Fibroblast of lung (primary cell): ENCODE measurements around the gene TMEM258. TPM values are rescaled to one million over a fixed set of nuclear protein-coding genes. Genes with fewer than 3 reads are reported as not detected.

ENCODE experiments used
- DNase-seq, 2 donors: peaks; one replicate each; pipeline versions ENCODE4 v3.0.0 to v3.0.0-alpha.2; 2010; ENCODE audit warnings: low read depth in 2 of 2
- H2AFZ ChIP-seq: 2 replicates; pipeline ENCODE4 v1.5.1; 2012; ENCODE audit warnings: low read length, control low read depth, inconsistent platforms
- H3K27ac ChIP-seq: 2 replicates; pipeline ENCODE4 v1.5.1; 2011; ENCODE audit warnings: low read length, control low read depth; ENCODE audit not compliant: insufficient read depth
- H3K27me3 ChIP-seq: 2 replicates; pipeline ENCODE4 v1.5.1; 2011; ENCODE audit warnings: mild to moderate bottlenecking, low read length; ENCODE audit not compliant: control insufficient read depth, insufficient read depth
- H3K36me3 ChIP-seq: 2 replicates; pipeline ENCODE4 v1.5.1; 2011; ENCODE audit warnings: low read length; ENCODE audit not compliant: control insufficient read depth, insufficient read depth
- H3K4me1 ChIP-seq: 2 replicates; pipeline ENCODE4 v1.5.1; 2011; ENCODE audit warnings: low read length; ENCODE audit not compliant: control insufficient read depth, insufficient read depth; ENCODE audit errors: extremely low read depth
- H3K4me2 ChIP-seq: 2 replicates; pipeline ENCODE4 v1.5.1; 2011; ENCODE audit warnings: low read length, control low read depth; ENCODE audit not compliant: insufficient read depth; ENCODE audit errors: extremely low read depth
- H3K4me3 ChIP-seq, 4 experiments: fragments of 200-600 bp in 1 of 4; sonication (generic) in 1 of 4; replicated peaks in 1 of 4; 2 replicates each; pipeline ENCODE4 v1.5.1; 2011 to 2016; ENCODE audit warnings: low read length in 4 of 4, low read depth in 3 of 4, mild to moderate bottlenecking in 3 of 4, control low read depth in 2 of 4, inconsistent platforms in 1 of 4, mixed read lengths in 1 of 4; ENCODE audit not compliant: insufficient read depth in 1 of 4; ENCODE audit errors: control extremely low read depth in 1 of 4
- H3K79me2 ChIP-seq: 2 replicates; pipeline ENCODE4 v1.5.1; 2012; ENCODE audit warnings: mild to moderate bottlenecking, low read length, inconsistent platforms; ENCODE audit not compliant: control insufficient read depth, insufficient read depth
- H3K9ac ChIP-seq: 2 replicates; pipeline ENCODE4 v1.5.1; 2011; ENCODE audit warnings: mild to moderate bottlenecking, low read length, control low read depth; ENCODE audit not compliant: insufficient read depth
- H3K9me3 ChIP-seq: 2 replicates; pipeline ENCODE4 v1.5.1; 2012; ENCODE audit warnings: low read depth, low read length; ENCODE audit not compliant: control insufficient read depth, insufficient read depth
- H4K20me1 ChIP-seq: 2 replicates; pipeline ENCODE4 v1.5.1; 2011; ENCODE audit warnings: low read length; ENCODE audit not compliant: control insufficient read depth, insufficient read depth; ENCODE audit errors: extremely low read depth
- CTCF ChIP-seq, 2 donors: IDR thresholded peaks in 1 of 2; conservative IDR thresholded peaks in 1 of 2; 1 replicate in 1 of 2; 2 replicates in 1 of 2; pipeline ENCODE4 v1.5.1; 2011 to 2012; ENCODE audit warnings: low read length in 2 of 2, control low read depth in 1 of 2, inconsistent platforms in 1 of 2, low read depth in 1 of 2, mild to moderate bottlenecking in 1 of 2
- EZH2 ChIP-seq: IDR thresholded peaks from 2 replicates; pipeline ENCODE4 v1.5.1; 2012; ENCODE audit warnings: low read length, control low read depth, mild to moderate bottlenecking; ENCODE audit errors: missing control alignments
- polyA plus RNA-seq, 2 donors: library from polyadenylated mRNA; depleted of rRNA in 1 of 2; stranded (reverse) in 1 of 2; unstranded in 1 of 2; fragments of >200 nt; gene quantifications; 2 replicates each; pipeline ENCODE4 v1.2.1, GENCODE V29; 2011 to 2012; ENCODE audit warnings: missing spikeins in 1 of 2
- total RNA-seq: library from RNA; depleted of rRNA; stranded (reverse); fragments of >200 nt; gene quantifications from 2 replicates; pipeline ENCODE4 v1.2.1, GENCODE V29; 2014

The TMEM258 gene
- total and polyA plus RNA-seq, 2 donors (not counting 1 experiment from before 2014, with no cell fraction given), result 173 to 245 TPM

- H3K4me3 ChIP-seq, result no peak overlapping the region
- DNase-seq, result no peak
- H3K36me3 ChIP-seq, result peaks cover 34% of the 10 kb centered on the region
- no peak overlapping the region for H3K9ac ChIP-seq
- no peaks in the 10 kb centered on the region for H3K9me3 ChIP-seq
- H2AFZ ChIP-seq, result no peak overlapping the region
- no peaks in the 10 kb centered on the region for H3K27me3 ChIP-seq
- no peaks in the 10 kb centered on the region for H3K79me2 ChIP-seq
- H3K4me2 ChIP-seq, result no peak overlapping the region
- TF ChIP-seq EZH2, result no peak
- TF ChIP-seq CTCF (conservative IDR thresholded peaks at IDR 0.05 in 1 of 2, IDR thresholded peaks at IDR 0.05 in 1 of 2; ENCODE audit: low read depth in 1 of 2, low read length in 2 of 2), result no peak
- H3K27ac ChIP-seq, result no peak overlapping the region
- H4K20me1 ChIP-seq, result no peaks in the 10 kb centered on the region
- H3K4me1 ChIP-seq, result no peaks in the 10 kb centered on the region
Observed at GRCh38 chr11:61806785-61807184, 14.4 kb upstream of the TMEM258 start.

GRCh38 chr11:61805146-61805545 is 12.7 kb upstream of the TMEM258 start:
- H3K4me2 ChIP-seq, result no peak overlapping the region
- DNase-seq, result no peak
- H3K27me3 ChIP-seq, result no peaks in the 10 kb centered on the region
- TF ChIP-seq CTCF (conservative IDR thresholded peaks at IDR 0.05 in 1 of 2, IDR thresholded peaks at IDR 0.05 in 1 of 2; ENCODE audit: low read depth in 1 of 2, low read length in 2 of 2) (no peak), EZH2 (no peak)
- no peak overlapping the region for H3K27ac ChIP-seq
- H3K4me3 ChIP-seq, result no peak overlapping the region
- no peak overlapping the region for H2AFZ ChIP-seq
- H3K9me3 ChIP-seq, result no peaks in the 10 kb centered on the region
- H3K4me1 ChIP-seq, result peaks cover 3% of the 10 kb centered on the region
- H3K79me2 ChIP-seq, result no peaks in the 10 kb centered on the region
- peaks cover 29% of the 10 kb centered on the region for H3K36me3 ChIP-seq
- H4K20me1 ChIP-seq, result no peaks in the 10 kb centered on the region
- H3K9ac ChIP-seq, result no peak overlapping the region

DNA sequence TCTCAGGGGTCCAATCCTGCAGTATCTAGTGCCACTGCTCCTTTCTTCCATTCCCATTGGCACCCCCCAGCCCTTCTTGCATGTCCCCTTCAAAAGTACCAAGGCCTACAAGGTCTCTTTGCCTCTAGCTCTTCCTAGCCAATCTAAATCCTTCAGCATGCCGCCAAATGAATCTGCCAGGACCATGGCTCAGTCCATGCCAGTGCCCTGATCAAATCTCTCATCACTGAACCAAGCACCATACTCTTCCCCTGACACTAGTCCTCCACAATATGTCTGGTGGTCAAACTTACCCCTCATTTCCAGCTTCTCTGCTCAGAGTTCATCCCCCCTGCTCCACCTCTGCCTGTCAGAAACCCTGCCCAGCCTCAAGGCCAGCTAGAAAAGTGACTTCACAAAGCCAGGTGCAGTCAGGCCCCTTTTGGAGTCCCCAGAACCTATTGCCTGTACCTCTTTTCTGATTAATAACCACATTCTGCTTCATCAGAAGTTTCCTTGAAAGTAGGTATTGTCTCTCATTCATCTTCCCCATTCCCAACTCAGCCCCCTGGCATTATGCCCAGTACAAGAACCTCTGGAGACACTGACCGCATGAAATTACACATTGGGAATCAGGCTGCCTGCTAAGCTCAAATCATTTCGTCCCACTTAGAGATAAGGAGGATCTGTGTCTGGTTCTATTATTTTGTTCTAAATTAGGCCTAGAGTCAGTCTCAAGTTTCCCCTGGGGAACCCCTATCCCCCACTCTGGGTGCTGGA is 11.7 kb upstream of the TMEM258 start:
- Histone ChIP-seq H3K36me3 (peaks cover 23% of the 10 kb centered on the region), H3K4me2 (no peak overlapping the region), H4K20me1 (no peaks in the 10 kb centered on the region)

More for the DNA sequence above, 11.7 kb upstream of the TMEM258 start:
- Histone ChIP-seq H3K4me1 (peaks cover 3% of the 10 kb centered on the region), H3K79me2 (peaks cover 5% of the 10 kb centered on the region), H3K27ac (no peak overlapping the region), H3K9ac (no peak overlapping the region), H3K4me3 (no peak overlapping the region), H2AFZ (no peak overlapping the region), H3K9me3 (no peaks in the 10 kb centered on the region), H3K27me3 (no peaks in the 10 kb centered on the region)
- TF ChIP-seq CTCF (conservative IDR thresholded peaks at IDR 0.05 in 1 of 2, IDR thresholded peaks at IDR 0.05 in 1 of 2; ENCODE audit: low read depth in 1 of 2, low read length in 2 of 2) (no peak), EZH2 (no peak)
- peak; percentile 28 to 66 for DNase-seq
